PFSK-1 (cell line): ENCODE measurements around the gene TBC1D9B.

ENCODE experiments used
- FOXP2 ChIP-seq: optimal IDR thresholded peaks from 2 replicates; pipeline ENCODE3; 2011; ENCODE audit warnings: borderline replicate concordance, control low read depth, inconsistent platforms; ENCODE audit not compliant: insufficient read depth; ENCODE audit errors: extremely low read length, extremely low read depth
- POLR2AphosphoS5 ChIP-seq: IDR thresholded peaks from 2 replicates; pipeline ENCODE4 v1.6.1; 2012; ENCODE audit warnings: low read depth, mild to moderate bottlenecking, control low read depth, low read length, moderate library complexity
- REST ChIP-seq, 2 experiments: IDR thresholded peaks; 2 replicates each; pipeline versions ENCODE4 v1.6.1 to v1.8.0; 2011 to 2012; ENCODE audit warnings: low read depth in 2 of 2, low read length in 2 of 2, control low read depth in 1 of 2, inconsistent platforms in 1 of 2, mild to moderate bottlenecking in 1 of 2, moderate library complexity in 1 of 2; ENCODE audit not compliant: insufficient read depth in 1 of 2
- SIN3A ChIP-seq: IDR thresholded peaks from 2 replicates; pipeline ENCODE4 v1.6.1; 2012; ENCODE audit warnings: mild to moderate bottlenecking, low read length, moderate library complexity, borderline replicate concordance; ENCODE audit not compliant: insufficient read depth
- TAF1 ChIP-seq: IDR thresholded peaks from 2 replicates; pipeline ENCODE4 v1.6.1; 2012; ENCODE audit warnings: low read length, control low read depth, borderline replicate concordance; ENCODE audit not compliant: insufficient read depth

Gene TBC1D9B

DNA sequence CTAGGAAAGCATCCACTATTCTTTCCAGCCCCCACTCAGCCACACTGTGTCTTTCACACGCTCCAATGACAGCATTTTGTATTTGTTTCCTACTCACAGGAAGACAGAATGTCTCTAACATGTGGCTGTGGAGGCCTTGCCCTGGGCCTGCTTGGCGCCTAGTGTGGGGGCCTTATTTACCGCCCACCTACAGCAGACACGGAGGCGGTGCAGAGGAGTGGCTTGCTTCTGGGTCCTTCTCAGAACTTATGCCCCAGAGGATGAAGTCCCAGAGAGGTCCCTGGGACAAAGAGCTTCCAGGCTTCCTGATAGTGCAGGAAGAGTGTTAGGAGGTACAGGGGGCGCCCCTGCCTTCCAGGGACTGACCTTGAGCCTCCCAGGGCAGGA, 40.6 kb downstream of the TBC1D9B start:
- TF ChIP-seq TAF1 (no peak), FOXP2 (no peak), SIN3A (no peak), REST (IDR thresholded peaks at IDR 0.05; ENCODE audit: insufficient read depth in 1 of 2, low read depth in 2 of 2, low read length in 2 of 2) (no peak), POLR2AphosphoS5 (no peak)

DNA sequence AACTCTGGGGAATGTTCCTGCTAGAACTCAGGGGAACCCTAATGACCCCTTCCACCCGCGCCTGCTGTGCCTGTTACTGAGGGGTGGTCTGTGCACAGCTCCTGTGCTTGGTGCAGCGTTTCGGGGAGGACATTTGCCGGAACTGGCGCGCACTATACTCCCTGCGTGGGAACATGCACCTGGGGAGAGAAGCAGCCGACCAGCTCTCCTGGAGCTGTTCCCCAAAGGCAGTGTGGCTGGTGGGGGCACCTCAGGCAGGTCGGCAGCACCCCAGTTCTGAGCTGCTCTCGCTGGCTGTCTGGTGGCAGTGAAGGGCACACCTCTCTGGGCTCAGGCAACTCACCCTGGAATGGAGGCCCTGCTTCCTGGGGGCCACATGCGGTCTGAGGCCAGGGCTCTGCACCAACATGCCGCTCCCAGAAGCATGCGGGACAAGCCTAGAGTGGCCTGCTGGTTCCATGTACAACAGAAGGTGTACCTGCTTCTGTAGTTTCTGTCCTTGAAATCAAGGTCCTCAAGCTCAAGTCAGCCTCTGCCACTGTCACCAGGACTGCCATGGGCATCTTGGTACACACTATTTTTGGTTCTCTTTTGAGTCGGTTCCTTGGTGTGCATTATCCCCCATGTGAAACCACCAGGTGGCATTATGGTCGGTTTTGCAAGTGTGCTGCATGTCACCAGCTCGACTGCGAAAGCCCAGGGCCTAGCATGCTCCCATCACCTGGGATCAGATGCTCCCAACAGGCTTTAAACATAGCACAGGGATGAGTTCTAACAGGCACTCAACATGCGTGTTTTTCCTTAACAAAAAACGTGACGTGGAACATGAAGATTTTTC, 41.2 kb downstream of the TBC1D9B start:
- TF ChIP-seq TAF1 (no peak), POLR2AphosphoS5 (no peak), FOXP2 (no peak), SIN3A (no peak), REST (IDR thresholded peaks at IDR 0.05; ENCODE audit: insufficient read depth in 1 of 2, low read depth in 2 of 2, low read length in 2 of 2) (no peak)

- TF ChIP-seq TAF1, result no peak
- no peak for TF ChIP-seq SIN3A
- TF ChIP-seq REST (IDR thresholded peaks at IDR 0.05; ENCODE audit: insufficient read depth in 1 of 2, low read depth in 2 of 2, low read length in 2 of 2), result no peak
- TF ChIP-seq FOXP2, result no peak
- TF ChIP-seq POLR2AphosphoS5, result no peak
Observed at GRCh38 chr5:179865491-179866240, 42.0 kb downstream of the TBC1D9B start.

DNA sequence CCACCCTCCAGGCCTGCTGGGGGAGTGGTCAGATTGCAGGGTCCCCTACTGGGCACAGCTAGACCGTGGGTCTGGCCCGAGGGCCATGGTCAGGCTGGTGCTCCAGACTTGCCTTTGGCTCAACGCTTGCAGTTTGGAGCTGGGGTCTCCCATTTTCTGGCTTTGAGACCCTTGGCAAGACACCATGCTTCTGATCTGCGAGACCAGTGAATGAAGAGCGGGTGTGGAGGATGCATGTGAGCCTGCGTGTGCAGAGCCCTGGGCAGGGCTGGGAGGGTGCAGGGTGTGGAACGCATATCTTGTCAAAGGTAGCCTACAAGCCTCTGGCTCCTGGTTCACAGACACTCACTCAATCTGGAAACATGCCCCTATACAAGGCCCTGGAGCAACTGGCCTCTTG, 43.0 kb downstream of the TBC1D9B start:
- no peak for TF ChIP-seq TAF1
- TF ChIP-seq REST (IDR thresholded peaks at IDR 0.05; ENCODE audit: insufficient read depth in 1 of 2, low read depth in 2 of 2, low read length in 2 of 2), result no peak
- no peak for TF ChIP-seq SIN3A
- no peak for TF ChIP-seq FOXP2
- TF ChIP-seq POLR2AphosphoS5, result no peak
